ENCODE results near the gene AKR1C2.
"Not testable (repeated sequence)": the region's sequence is repeated elsewhere in the genome, so short reads cannot be mapped to it uniquely, and the experiment has no call there.

AKR1C2 gene

DNA sequence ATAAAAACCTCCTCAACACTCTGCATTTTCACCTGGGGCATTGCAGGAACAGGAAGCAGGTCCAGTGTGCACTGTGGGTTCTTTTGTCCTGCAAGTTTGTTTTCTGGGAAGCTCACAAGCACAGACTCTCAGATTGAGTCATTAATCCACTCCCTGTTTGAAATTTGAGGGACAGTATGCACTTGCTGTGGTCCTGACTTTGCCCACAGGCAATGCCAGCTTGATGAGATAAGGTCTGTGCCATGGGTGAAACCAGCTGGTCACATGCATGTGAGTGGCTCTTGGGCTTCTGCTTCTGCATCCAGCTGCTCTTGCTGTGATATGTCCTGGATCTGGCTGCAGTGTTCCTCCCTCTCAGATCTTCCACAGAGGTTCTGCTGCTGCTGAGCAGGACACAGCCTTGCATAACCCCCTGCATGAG, 21.8 kb upstream of the AKR1C2 start:
- DNase-seq (ENCODE audit: low read depth in 2 of 2) = not testable (repeated sequence)

DNA sequence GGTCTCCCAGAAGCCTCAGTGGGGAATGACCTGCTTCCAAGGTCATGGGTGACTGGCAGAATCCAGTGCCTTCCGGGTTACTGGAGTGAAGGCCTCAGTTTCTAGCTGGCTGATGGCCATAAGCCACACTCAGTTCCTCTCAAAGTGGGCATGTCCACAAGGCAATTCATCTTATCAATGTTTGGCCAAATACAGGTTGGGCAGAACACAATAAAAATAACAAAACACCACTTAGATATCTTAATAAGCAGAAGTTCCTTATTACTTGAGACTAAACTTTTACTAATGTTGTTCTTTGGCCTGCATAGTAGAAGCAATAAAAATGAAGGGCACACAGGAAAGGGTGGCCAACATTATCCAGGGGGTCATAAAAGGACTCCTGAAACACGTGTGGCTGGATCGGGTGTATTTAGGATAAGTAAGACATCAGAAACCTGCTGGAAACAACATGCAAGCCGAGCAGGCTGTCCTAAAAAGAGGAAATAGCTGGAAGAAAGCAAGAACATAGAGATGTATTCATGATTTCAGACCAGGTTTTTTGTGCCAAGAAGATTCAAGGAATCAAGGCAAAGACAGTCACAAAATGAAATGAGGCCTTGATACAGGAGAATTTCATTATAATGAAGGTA, 19.6 kb upstream of the AKR1C2 start:
- DNase-seq (ENCODE audit: low read depth in 2 of 2) = no peak

DNA sequence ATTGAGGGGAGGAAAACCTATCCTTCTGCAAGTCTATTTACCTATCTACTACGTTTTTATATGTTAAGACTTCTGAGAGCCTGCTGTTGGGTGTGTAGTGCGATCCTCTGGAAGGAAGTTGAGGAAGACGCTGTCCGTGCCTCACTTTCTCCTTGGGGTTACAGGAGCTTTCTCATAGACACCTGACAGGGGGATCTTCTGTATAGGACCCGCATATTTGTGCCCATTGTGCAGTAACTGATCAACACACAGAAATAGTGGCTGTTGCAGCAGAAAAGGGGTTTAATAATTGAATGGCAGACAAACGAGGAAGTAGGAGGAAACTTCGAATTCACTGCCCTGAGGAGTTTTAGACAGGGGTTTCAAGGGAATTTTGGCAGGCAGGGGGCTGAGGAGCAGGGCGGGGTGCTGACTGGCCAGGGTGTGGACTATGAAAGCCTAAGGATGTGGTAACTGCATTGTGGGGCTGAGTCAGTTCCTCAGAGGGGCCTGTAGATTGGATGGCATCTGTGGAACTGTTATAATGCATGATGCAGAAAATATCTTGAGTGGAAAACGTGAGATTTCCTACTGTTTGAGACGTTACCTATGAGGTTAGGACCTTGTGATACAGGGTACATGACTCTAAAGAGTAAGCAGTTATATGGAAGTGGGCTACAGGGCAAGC, 18.1 kb upstream of the AKR1C2 start:
- DNase-seq (ENCODE audit: low read depth in 2 of 2) = not testable (repeated sequence)

DNA sequence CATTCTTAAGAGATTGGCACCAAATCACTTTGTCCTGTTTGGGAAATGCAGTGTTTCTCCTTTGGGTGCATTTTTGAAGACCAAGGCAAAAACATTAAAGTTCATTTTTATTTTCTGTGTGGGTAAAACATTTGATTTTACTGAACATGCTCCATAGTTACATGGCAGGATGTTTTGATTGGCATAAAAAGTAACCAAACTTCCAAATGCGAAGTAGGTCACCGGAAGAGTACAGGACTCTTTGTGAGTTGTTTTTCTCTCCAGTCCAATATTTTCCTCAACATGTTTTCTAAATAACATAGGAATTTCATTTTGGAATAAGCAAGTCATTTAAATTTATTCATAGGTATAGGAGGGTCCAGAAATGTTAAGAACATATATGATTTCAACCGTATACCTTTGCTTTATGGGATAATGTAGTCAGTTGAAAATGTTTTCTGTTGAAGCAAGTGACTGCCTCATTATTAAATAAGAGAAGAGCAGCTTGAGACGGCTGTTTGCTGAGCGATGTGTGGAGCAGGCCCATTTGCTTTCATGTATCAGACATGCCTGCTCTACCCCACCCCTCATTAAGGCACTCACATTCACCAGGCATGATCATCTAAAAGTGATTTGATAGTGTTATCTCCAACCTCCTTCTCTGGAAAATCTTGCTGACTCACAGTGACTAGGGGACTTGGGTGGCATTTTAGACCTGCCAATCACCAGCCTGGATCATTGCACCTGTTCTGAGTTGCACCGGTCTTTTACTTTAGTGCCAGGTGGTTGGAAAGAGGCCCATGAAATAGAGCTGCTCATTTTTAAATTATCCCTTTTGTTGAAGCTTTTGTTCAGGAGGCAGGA, 16.3 kb upstream of the AKR1C2 start:
- not testable (repeated sequence) for DNase-seq (ENCODE audit: low read depth in 2 of 2)

DNA sequence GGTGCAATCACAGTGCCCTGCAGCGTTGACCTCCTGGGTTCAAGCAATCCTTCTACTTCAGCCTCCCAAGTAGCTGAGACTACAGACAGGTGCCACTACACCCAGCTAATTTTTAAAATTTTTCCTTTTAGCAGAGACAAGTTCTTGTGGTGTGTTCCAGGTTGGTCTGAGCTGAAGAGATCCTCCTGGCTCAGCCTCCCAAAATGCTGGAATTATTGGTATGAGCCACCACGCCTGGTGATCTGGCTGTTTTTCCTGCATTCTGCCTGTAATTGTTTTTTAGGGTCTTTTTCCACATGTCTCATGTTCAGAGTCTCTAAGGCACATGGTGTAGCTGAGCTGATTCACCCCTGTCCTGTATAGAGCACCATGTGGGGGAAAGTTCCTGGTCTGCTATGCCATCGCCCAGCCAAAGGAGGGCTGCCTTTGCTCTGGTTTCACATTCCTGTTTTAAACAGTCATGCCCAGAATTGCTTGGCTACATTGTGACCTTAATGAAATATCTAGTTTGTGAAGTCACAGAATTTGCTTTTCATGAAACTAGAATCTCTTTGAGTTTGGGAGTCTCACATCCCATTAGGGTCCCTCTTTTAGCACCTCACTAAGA, 15.1 kb upstream of the AKR1C2 start:
- peak in 1 of 2 experiments; percentile 7 for DNase-seq (ENCODE audit: low read depth in 2 of 2)

DNA sequence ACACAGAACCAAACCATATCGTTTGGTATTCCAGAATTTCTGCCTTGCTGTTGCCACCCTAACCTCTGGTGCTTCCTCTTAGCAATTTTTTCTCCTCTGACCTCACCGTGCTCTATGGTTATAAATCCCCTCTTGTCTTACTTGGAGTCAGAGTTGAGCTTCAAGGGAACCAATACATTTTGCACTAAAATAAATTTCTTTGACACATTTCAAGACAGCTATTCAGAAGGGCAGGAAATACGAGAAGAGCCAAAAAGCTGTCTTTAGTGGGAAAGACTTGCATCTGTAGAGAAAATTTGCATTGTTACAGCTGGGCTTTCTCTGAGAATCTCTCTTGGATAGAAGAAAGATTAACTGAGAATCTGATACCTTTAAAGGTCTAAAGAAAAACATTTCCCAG, 14.5 kb upstream of the AKR1C2 start:
- DNase-seq (ENCODE audit: low read depth in 2 of 2) = no peak

DNA sequence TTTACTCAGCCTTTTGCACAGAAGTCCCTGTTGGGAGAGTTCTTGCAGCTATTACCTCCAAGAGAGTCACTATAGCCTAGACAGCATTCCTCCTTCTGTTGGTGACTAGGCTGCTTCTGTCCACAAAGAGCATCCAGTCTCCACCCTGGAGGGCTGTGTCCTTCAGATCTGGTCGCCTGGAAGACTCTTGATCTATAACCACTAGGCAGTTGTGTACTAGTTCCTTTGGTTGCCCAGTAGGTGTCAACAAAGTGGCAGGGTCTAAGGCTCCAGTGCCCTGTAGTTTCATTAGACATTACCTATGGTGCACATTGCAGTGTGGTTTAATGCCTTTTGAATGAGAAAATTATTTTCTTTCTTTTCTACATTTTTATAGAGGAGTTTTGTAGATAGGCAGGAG, 11.3 kb upstream of the AKR1C2 start:
- no peak for DNase-seq (ENCODE audit: low read depth in 2 of 2)

DNA sequence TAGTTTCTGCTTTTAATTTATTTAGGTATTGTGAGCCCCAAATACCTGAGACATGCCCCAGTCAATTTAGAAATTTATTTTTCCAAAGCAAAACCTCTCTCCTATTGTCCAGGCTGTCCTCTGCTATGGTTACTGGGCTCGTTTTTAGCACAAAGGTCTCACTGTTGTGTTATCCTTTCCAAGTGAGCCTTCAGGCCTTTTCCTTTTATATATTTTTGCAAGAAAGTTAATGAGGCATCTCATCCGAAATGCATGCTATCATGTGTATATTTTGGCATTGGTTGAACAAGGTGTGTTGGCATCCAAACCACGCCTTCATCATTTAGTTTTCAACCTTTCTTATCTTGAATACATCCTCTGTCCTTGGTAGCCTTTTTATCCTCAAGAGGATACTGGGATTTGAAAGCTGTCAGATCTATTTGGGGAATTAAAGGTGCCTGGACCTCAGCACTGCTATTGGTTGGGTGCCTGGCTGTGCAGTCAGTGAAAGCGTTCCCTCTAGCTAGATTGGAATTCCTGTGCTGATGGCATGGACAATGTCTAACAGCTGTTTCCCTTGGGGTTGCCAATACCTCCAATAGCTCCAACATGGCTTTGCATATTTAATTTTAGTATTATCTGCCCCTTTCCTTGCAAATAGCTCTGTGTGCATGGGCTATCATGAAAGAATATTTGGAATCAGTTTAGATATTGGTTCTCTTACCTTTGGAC, 10.7 kb upstream of the AKR1C2 start:
- not testable (repeated sequence) for DNase-seq (ENCODE audit: low read depth in 2 of 2)

DNA sequence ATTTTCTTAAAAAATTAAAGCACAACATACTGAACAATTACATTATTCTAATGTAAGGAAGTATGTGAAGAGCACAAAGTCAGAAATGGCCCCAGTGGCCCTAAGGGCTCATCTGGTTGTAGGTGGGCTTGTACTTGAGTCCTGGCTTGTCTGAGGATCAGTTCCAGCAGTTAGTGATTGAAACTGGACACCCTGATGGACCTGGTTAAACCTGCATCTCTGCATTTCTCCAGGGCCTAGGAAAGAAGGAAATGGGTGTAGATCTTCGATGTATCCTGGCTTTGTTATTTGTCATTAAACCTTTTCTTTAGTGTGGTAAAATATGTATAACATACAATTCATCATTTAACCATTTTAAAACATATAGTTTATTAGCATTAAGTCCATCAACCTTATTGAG, 9.7 kb upstream of the AKR1C2 start:
- DNase-seq (ENCODE audit: low read depth in 2 of 2) = no peak

DNA sequence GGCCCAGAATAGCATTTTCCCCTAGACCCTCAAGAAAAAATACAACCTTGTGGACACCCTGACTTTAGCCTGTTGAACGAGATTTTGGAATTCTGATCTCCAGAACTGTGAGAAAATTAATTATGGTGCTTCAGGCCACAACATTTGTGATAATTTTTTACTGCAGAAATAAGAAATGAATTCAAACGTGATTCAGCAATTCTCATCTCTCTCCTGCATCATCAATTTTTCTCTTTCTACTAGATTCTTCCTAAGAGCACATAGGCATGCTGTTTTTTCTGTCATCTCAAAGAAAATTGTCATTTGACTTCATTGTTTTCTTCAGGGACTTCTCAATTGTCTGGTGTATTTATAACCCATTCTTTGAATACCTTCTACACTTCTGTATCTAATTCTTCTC, 8.9 kb upstream of the AKR1C2 start:
- DNase-seq (ENCODE audit: low read depth in 2 of 2) = no peak

DNA sequence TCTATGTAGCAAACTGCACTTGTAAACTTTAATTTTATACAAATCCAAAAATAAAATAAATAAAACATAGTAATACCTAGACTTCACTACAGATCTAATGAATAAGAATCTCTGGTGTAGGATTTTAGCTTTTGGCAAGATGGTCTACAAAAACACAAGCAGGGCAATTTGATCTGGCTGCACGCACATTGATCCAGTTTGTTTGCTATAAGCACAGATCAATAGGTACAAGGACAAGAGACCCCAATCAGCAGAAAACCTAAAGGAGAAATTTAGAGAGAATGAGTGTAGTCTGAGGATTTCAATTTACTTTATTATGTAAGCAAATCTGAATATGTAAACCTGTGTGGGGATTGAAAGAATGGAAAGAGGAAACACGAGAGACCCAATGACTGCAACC, 7.7 kb upstream of the AKR1C2 start:
- DNase-seq (ENCODE audit: low read depth in 2 of 2) = not testable (repeated sequence)

DNA sequence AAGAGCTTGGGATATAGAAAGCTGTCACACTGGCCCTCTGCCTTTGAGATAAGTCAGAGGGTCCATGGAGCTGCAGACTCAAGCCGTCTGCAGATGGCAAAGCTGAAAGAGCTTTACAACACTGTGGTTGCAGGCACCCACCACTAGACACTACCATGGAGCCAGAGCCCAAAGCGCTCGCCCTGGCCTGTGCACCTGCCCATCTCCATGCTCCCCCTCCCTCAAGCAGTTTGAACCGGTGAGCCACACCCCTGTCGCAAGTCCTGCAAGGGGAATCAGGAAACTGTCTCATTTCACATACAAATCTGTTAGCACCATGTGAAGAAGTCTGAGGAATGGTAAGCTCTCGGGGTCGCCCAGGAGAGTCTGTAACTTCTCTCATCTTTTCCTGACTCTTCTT, 6.4 kb upstream of the AKR1C2 start:
- DNase-seq (ENCODE audit: low read depth in 2 of 2) = not testable (repeated sequence)

DNA sequence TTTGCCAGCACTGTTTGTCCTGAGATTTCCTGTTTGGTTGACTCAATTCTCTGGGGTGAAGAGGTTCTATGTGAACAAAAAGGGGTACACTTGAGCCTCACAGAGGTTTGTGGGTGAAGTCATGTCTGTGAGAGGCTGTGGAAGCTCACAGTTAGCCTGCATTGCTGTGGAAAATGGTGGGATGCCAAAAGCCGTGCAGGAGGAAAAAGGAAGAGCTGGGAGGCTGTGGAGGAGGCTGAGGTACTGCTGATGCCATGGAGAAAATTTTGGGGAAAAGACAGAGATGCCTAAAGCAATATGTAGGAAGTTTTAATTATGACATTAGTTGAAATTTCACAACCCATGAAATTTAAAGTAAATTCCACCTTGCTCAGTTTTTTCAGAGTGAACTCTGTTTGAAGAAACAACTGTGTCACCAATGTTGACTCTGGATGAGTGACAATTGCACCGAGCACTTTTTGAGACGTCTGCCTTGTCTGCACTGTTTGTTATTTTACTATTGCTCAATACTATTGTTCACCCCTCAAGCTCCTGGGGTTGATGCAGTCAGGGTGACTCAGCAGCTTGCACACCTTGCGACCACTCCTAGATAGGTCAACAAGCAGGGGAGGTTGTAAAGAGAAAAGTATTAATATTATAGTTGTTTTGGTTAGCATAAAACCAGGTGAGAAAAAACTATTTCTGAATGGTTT, 5.3 kb upstream of the AKR1C2 start:
- DNase-seq (ENCODE audit: low read depth in 2 of 2) = not testable (repeated sequence)

DNA sequence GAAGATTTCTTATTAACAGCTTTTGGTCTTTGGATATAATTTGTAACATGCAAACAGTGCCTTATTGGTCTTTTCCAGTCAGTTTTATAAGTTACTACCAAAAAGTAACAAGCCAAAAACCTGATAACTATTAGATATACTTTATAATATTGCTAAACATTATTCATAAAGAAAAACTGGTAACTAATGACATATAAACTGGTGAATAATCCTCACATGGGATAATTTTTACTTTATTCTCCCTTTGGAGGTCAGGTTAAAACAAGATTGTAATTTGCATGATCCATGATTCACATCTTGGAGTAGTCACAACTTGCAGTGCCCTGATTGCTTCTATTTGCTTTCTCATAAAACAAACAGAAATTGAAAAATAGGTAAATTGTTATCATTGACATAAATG, 844 bp upstream of the AKR1C2 start:
- not testable (repeated sequence) for DNase-seq (ENCODE audit: low read depth in 2 of 2)

DNA sequence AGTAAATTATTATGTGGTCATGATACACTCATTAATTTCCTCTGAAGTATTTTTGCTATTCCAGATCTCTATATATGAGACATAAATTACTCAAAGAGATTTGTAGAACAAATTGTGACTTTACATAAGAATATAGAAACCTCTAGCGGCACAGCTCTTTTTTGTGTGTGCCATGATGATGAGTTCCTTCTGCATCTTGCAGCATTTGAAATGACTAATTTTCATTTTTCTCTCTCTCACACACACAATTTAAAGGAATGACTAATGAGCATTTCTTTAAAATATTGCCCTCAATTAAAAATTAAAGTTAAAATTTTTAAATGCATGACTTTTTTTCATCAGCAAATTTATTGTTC, 351 bp upstream of the AKR1C2 start:
- not testable (repeated sequence) for DNase-seq (ENCODE audit: low read depth in 2 of 2)

DNA sequence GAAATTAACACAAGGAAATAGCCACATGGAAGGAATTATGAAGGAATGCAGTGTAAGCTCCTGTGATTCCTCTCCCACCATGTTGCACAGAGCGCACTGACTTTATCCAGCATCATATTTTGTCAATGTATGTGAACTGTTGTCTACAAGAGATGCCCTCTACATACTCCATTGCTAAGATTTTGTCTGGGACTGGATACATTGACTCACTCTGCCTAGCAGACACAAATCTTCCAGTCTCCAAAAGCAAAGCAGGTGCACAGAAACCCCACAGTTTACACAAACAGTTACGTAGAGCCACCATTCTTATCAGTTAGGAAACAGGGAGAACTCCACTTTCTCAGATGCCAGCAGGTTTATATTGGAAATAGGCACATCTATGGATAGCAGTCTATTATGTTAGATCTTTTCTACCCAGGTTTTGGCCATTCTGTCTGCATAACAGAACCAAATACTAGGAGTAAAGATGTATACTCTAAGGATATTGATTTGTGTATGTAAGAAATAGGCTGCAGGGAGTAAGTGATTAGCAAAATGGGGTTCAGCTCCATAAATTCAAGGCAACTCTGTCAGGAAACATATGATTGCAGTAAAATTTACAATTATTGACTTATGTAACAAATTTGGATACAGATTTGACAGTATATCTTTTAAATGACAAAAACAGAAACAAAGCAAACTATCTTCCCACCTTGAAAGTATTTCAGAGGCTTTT, 1.5 kb downstream of the AKR1C2 start:
- no peak for DNase-seq (ENCODE audit: low read depth in 2 of 2)

DNA sequence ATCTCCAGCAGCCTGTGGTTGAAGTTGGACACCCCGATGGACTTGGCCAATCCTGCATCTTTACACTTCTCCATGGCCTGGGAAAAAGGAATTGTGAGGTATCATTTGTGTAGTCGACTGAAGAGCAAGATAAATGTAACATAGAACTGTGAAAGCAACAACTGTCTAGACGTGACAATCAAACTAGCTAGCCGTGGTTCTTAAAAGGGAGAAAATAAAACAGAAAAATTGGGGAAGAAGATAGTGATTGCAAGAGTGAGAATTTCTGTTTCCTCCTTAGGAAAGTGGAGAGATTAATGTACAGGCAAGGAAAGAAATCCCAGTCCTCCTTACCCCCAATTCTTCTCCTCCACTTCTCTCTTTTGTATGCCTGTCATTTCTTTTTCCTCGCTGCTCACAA, 5.0 kb downstream of the AKR1C2 start:
- DNase-seq (ENCODE audit: low read depth in 2 of 2) = no peak

DNA sequence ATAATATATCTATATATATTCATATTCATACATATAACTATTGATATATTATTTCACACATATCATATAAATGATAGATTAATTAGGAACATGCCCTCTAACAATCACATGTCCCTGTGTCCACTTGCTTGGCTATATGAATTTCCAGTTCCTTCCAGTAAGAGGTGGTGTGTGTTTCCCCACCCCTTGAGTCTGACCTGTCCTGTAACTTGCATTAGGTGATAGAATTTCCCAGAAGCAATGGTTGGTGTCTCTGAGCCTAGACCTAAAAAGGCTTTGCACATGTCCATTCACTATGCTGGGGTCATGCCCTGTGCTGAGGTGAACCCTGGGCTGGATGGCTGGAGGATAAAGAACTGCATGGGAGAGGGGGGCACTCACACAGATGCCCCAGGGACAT, 9.4 kb downstream of the AKR1C2 start:
- DNase-seq (ENCODE audit: low read depth in 2 of 2) = not testable (repeated sequence)

DNA sequence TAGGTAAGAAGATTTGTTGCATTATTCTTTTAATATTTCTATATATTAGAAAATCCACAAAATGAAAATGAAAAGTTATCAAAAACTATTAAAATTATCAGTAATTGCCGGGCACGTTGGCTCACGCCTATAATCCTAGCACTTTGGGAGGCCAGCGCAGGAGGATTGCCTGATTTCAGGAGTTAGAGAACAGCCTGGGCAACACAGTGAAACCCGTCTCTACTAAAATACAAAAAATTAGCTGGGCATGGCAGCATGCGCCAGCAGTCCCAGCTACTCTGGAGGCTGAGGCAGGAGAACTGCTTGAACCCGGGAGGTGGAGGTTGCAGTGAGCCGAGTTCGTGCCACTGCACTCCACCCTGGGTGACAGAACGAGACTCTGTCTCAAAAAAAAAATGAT, 11.1 kb downstream of the AKR1C2 start:
- not testable (repeated sequence) for DNase-seq (ENCODE audit: low read depth in 2 of 2)

DNA sequence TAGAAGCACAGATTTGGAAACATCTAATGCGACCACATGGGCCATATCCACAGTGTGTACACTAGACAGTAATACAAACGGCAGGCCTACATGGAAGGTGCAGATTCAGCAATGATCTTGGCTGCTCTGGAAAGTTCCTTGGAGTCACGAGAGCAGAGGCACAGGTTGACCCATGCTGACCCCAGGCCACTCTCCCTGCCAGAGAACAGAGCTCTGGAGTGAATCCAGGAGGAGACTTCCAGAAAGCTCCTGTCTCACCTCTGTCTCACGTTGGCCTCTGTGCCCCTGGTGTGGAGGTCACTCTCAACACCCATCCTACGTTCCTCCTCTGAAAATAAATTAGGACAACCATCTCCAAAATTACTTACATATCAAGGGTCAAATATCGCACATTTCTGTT, 12.2 kb downstream of the AKR1C2 start:
- DNase-seq (ENCODE audit: low read depth in 2 of 2) = not testable (repeated sequence)

DNA sequence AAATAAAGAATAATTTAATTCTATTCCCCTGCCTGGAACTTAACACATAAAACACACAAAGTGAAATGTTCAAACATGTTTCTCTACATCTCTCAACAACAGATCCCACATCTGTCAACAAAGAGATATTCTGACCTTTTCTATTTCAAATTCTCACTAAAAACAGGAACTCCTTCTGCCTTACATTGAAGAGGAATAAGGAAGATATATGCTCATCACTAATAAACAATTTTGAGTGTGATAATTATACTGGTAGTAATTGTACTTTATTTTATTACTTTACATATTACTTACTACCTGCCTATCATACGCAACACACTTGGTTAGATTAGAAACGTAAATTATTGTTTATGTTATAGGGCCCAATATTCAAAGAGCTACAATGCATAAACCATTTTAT, 13.4 kb downstream of the AKR1C2 start:
- no peak for DNase-seq (ENCODE audit: low read depth in 2 of 2)

All from fibroblast of skin of left quadriceps (primary cell).